Mesodermal cell (in vitro differentiated cells): ENCODE measurements around the gene ACOT7. TPM values are rescaled to one million over a fixed set of nuclear protein-coding genes. Genes with fewer than 3 reads are reported as not detected.
"Not testable (repeated sequence)": the region's sequence is repeated elsewhere in the genome, so short reads cannot be mapped to it uniquely, and the experiment has no call there.

Experiments
- H3K27ac ChIP-seq: 2 replicates; pipeline ENCODE4 v1.7.0; 2013; ENCODE audit warnings: mild to moderate bottlenecking, low read depth, low read length, moderate library complexity; ENCODE audit not compliant: severe bottlenecking
- H3K36me3 ChIP-seq: 2 replicates; pipeline ENCODE4 v1.7.1; 2013; ENCODE audit warnings: mild to moderate bottlenecking, low read length, moderate library complexity; ENCODE audit not compliant: control insufficient read depth, insufficient read depth
- H3K4me1 ChIP-seq: one replicate; pipeline ENCODE4 v1.7.1; 2013; ENCODE audit warnings: mild to moderate bottlenecking, low read length; ENCODE audit not compliant: insufficient read depth, control insufficient read depth, poor library complexity, severe bottlenecking
- H3K4me3 ChIP-seq: 2 replicates; pipeline ENCODE4 v1.7.0; 2013; ENCODE audit warnings: low read length, control low read depth, mild to moderate bottlenecking; ENCODE audit not compliant: insufficient read depth, poor library complexity, severe bottlenecking; ENCODE audit errors: extremely low read depth
- H3K9me3 ChIP-seq: 2 replicates; pipeline ENCODE4 v1.7.1; 2013; ENCODE audit warnings: mild to moderate bottlenecking, low read length, moderate library complexity; ENCODE audit not compliant: control insufficient read depth
- WGBS, 2 experiments: methylation state at CpG; one replicate each; pipeline ENCODE4 v1.1.5; 2013; ENCODE audit warnings: missing lambda C conversion rate in 2 of 2; ENCODE audit not compliant: insufficient coverage in 2 of 2; 5-methylcytosine and 5-hydroxymethylcytosine counted together
- polyA plus RNA-seq, 2 experiments: library from polyadenylated mRNA; stranded (reverse); fragments of 50-300 nt; gene quantifications; one replicate each; pipeline ENCODE4 v1.2.3, GENCODE V29; 2013

Gene ACOT7, protein sequence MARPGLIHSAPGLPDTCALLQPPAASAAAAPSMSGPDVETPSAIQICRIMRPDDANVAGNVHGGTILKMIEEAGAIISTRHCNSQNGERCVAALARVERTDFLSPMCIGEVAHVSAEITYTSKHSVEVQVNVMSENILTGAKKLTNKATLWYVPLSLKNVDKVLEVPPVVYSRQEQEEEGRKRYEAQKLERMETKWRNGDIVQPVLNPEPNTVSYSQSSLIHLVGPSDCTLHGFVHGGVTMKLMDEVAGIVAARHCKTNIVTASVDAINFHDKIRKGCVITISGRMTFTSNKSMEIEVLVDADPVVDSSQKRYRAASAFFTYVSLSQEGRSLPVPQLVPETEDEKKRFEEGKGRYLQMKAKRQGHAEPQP
- polyA plus RNA-seq (2013, experiment 1 of 2), result 89.4 TPM
- polyA plus RNA-seq (2013, experiment 2 of 2), result 76.2 TPM

DNA sequence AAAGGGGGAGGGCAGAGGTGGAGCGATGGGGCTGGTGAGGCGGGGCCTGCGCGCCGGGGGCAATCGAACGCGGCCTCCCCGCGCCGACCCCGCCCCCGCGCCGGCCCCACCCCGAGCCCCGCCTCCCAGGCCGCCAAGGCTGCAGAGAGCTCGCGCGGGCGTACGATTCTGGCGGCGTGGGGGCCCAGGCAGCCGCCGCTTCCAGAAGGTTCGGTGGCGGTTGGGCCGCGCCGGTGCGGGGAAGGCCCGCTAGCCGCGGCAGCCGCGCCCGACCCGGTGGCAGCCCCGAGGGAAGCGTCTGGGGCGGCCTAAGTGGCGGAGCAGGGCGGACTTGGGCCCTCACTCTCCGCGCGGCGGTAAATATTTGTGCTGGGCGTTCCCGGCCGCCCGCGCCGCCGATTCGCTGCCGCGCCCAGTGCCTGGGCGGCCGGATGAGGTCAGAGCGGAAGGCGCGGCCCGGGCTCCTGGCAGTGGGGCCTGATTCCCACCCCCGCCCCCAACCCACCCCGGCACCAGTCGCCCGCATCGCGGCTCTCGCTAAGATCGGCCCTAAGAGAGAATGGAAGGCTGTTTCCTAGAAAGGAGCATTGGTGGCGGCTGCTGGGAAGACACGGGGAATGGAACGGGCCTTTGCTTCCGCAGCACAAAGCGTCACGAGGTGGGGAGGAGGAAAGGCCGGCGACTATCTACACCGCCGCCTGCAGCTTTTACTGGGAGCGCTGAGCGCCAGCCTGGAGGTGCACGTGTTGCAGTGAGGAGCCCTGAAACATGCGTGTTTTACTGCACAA, at the start of gene ACOT7:
Gene ACOT7, minus strand, starts transcription at position 368 of the 788 bp plus-strand sequence. CDS start 368 bp downstream, outside the sequence.
- H3K4me3 ChIP-seq, result peak within 1 kb of the TSS; percentile 50
- no peaks in the 10 kb centered on the region for H3K9me3 ChIP-seq
- peaks cover 4% of the 10 kb centered on the region for H3K4me1 ChIP-seq
- peak within 1 kb of the TSS; percentile 97 for H3K27ac ChIP-seq
- peaks cover 5% of the 10 kb centered on the region for H3K36me3 ChIP-seq
- 0 to 1% methylated on average over 56 to 63 of the region's 87 CpGs for WGBS, 2 experiments

DNA sequence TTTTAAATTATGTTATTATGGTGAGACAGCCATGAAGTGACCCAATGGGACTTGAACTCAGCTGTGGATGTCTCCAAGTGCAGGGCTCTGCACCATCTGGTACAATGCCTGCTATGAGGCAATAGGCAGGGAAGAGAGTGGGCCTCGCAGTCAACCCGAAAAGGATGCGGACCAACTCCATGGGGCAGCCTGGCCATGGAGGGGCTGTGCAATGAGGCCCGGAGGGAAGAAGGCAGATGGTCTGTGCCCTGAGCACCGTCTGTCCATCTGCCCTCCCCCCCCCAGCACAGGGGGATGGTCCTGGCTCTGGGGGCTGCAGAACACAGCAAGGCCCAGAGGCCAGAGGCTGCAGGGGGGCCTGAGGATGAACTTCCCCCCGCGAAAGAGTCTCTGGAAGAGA, 48.0 kb upstream of the ACOT7 start:
- Histone ChIP-seq H3K9me3 (no peaks in the 10 kb centered on the region), H3K27ac (no peak overlapping the region), H3K4me3 (no peak overlapping the region), H3K4me1 (no peaks in the 10 kb centered on the region), H3K36me3 (no peaks in the 10 kb centered on the region)
- WGBS, 2 experiments, result 46 to 85% methylated on average over 2 to 6 of the region's 7 CpGs

DNA sequence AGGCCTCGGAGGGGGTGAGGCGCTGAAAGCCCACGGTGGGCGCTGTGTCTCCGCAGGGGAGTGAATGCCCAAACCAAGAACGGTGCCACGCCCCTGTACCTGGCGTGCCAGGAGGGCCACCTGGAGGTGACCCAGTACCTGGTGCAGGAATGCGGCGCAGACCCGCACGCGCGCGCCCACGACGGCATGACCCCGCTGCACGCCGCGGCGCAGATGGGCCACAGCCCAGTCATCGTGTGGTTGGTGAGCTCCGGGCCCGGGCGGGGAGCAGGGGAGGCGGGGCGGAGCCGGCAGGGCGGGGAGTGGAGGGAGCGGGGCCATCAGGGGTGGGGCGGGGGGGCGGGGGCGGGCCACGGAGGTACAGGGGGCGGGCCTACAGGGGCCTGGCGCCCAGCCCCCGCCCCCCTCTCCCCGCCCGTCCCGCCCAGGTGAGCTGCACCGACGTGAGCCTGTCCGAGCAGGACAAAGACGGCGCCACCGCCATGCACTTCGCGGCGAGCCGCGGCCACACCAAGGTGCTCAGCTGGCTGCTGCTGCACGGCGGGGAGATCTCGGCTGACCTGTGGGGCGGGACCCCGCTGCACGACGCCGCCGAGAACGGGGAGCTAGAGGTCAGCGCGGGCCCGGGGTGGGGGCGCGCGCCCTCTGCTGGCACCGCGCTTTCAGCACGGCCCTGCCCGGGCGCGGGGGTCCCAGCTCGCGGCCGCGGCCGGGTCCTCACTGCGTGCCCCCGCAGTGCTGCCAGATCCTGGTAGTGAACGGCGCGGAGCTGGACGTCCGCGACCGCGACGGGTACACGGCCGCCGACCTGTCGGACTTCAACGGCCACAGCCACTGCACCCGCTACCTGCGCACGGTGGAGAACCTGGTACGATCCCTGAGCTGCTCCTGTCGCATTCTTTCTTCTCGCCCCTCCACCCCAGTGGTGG, 46.9 kb upstream of the ACOT7 start:
- no peaks in the 10 kb centered on the region for H3K9me3 ChIP-seq
- WGBS, 2 experiments, result 12 to 13% methylated on average over 62 to 66 of the region's 101 CpGs
- H3K27ac ChIP-seq, result no peak overlapping the region
- H3K36me3 ChIP-seq, result no peaks in the 10 kb centered on the region
- no peaks in the 10 kb centered on the region for H3K4me1 ChIP-seq
- H3K4me3 ChIP-seq, result peak overlapping the region; percentile 21

DNA sequence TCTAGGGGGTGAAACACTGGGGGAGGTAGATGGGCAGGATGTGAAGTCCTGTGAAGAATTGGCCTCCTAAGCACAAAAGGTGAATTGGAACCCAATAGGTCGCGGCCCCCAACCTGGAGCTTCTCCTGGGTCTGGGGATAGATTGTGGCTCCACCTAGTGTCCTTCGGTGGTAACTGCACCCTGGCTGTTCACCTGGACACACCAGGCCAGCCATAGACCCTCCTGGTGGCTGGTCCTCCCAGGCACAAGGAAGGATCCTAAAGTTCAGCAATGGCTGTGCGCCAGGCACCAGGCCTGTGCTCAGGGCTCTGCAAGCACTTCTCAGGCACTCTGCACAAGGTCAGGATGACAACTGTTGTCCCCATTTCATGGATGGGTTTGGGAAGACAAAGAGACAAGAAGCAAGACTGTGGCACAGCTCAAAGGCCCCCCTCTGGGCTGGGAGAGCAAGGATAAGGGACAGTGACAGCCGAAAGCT, 44.5 kb upstream of the ACOT7 start:
- Histone ChIP-seq H3K4me1 (no peaks in the 10 kb centered on the region), H3K9me3 (no peaks in the 10 kb centered on the region), H3K4me3 (no peak overlapping the region), H3K27ac (no peak overlapping the region), H3K36me3 (no peaks in the 10 kb centered on the region)
- 27 to 33% methylated on average over 2 to 5 of the region's 5 CpGs for WGBS, 2 experiments

DNA sequence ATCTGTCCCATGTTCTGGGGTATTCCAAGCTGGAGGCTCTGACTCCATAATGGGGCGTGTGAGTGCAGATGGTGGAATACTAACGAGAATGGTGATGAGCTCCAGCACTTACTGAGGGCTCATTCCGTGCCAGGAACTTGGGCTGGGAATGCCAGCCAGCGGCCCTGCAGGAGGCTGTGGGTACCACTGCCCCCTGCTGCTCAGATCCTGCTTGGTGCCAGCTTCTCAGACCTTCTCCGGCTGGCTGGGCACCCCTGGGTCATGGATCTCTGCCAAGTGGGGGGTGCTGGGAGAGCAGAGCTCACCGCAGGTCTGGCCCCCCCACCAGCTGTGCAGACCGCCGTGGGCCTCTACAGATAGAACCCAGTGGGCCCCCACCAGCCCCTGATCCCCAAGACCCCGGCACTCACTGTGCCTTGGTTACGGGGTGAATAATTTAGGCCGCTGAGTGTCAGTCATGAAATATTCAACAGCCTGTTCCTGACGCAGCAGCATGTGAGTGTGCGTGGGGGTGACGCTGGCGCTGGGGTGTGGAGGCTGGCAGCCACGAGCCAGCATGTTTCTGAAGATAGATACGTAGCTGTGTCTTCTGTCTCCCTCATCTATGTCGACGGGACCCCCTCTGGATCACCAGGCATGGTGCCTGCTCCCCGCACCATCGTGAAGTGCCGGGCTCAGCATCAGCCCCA, 43.6 kb upstream of the ACOT7 start:
- WGBS, 2 experiments, result 82 to 86% methylated on average over 17 to 18 of the region's 22 CpGs
- H3K4me1 ChIP-seq, H3K9me3 ChIP-seq, H3K36me3 ChIP-seq, H3K27ac ChIP-seq, H3K4me3 ChIP-seq: not testable (repeated sequence)

DNA sequence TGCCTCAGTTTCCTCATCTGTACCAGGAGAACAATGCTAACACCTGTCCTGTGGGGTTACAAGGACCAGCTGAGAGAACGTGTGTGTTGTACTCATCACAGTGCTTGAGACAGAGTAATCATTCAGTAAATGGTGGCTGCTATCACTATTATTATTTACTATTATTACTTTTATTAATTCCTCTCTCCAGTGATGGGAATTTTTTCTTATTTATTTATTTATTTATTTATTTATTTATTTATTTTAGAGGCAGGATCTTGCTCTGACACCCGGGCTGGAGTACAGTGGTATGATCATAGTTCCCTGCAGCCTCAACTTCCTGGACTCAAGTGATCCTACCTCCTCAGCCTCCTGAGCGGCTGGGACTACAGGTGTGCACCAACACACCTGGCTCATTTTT, 42.7 kb upstream of the ACOT7 start:
- H3K4me3 ChIP-seq, H3K9me3 ChIP-seq, H3K4me1 ChIP-seq, H3K36me3 ChIP-seq, H3K27ac ChIP-seq: not testable (repeated sequence)
- WGBS, 2 experiments, result 100% methylated on average over 1 of the region's 3 CpGs; no CpG with 5 or more reads in 1 of the 2 experiments

DNA sequence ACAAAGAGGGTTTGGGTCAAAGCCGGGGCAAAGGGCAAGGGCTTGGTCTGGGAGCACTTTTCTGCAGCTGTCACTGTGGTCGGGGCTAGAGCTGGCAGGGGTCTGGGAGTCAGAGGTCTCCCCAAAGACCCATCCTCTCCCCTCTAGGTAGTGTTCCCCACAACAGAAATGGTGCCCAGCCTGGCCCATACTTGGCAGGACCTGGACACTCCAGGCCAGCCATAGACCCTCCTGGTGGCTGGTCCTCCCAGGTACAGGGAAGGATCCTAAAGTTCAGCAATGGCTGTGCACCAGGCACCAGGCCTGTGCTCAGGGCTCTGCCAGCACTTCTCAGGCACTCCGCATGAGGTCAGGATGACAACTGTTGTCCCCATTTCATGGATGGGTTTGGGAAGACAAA, 42.0 kb upstream of the ACOT7 start:
- Histone ChIP-seq H3K36me3 (no peaks in the 10 kb centered on the region), H3K4me3 (no peak overlapping the region), H3K4me1 (no peaks in the 10 kb centered on the region), H3K27ac (no peak overlapping the region), H3K9me3 (no peaks in the 10 kb centered on the region)
- 100% methylated on average over 1 of the region's 3 CpGs for WGBS, 2 experiments

DNA sequence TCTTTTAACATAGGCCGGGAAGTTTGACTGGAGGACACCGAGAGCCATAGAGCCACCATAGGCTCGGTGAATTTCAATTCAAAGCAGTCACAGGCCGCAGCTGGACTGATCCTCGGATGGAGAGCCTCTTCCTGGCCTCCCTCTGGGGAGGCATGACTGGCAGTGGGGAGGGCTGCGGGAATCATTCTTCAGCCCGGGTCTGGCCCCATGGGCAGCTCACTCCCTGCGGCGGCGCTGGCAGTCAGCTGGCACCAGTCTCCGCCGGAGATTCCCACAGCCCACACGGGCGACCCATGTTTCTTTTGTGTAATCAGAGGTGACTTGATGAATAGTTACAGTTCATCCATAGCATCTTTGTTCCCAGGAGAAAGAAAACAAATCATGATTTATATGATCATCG, 41.6 kb upstream of the ACOT7 start:
- 86% methylated on average over 9 of the region's 15 CpGs for WGBS, 2 experiments

DNA sequence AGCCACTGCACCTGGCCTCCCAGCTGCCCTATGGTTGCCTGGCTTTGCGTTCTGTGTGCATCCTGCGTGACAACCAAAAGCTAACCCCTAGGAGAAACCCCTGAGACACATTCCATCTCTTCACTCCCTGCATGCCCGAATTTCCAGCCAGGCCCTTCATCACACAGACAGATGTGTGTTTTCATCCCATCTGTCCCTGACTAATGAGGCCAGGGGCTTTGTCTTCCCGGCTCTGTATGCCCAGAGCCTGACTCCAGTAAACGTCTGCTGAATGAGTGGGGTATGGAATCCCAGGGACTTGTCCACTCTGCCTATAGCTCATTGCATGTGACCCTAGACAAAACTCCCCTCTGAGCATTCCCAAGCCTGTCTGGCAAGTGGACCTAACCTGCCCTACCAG, 40.6 kb upstream of the ACOT7 start:
- H3K9me3 ChIP-seq, result no peaks in the 10 kb centered on the region
- 82 to 84% methylated on average over 3 of the region's 5 CpGs for WGBS, 2 experiments
- H3K4me1 ChIP-seq, result peaks cover 6% of the 10 kb centered on the region
- no peaks in the 10 kb centered on the region for H3K36me3 ChIP-seq
- H3K4me3 ChIP-seq, result no peak overlapping the region
- no peak overlapping the region for H3K27ac ChIP-seq

More for the DNA sequence above, 41.6 kb upstream of the ACOT7 start:
- no peaks in the 10 kb centered on the region for H3K9me3 ChIP-seq
- H3K36me3 ChIP-seq, result no peaks in the 10 kb centered on the region
- H3K4me1 ChIP-seq, result peaks cover 2% of the 10 kb centered on the region
- no peak overlapping the region for H3K4me3 ChIP-seq
- H3K27ac ChIP-seq, result no peak overlapping the region
